Measurements from ENCODE around the gene FADS3. TPM values are rescaled to one million over a fixed set of nuclear protein-coding genes. Genes with fewer than 3 reads are reported as not detected.

The FADS3 gene
- total RNA-seq, 1 experiment from 2014 or later: 50.0 TPM

- TF ChIP-seq ZNF671 (CRISPR knock-in tag; IDR thresholded peaks at IDR 0.05): no peak
- TF ChIP-seq JUN (CRISPR knock-in tag; IDR thresholded peaks at IDR 0.05): no peak
- TF ChIP-seq ZNF512 (CRISPR knock-in tag; IDR thresholded peaks at IDR 0.05; ENCODE audit: borderline replicate concordance): no peak
- no peak for TF ChIP-seq FOXP1 (CRISPR knock-in tag; IDR thresholded peaks at IDR 0.05; ENCODE audit: borderline replicate concordance)
These were observed 29.7 kb downstream of the FADS3 start (continued) for GRCh38 chr11:61861634-61862033.

GRCh38 chr11:61860054-61860903, 31.1 kb downstream of the FADS3 start:
- Mint-ChIP-seq H3K9me3 (no peaks in the 10 kb centered on the region), H3K27me3 (ENCODE audit: low read depth) (no peaks in the 10 kb centered on the region), H3K4me3 (no peak overlapping the region), H3K36me3 (peaks cover 62% of the 10 kb centered on the region), H3K27ac (no peak overlapping the region), H3K4me1 (no peaks in the 10 kb centered on the region)
- no peak for DNase-seq (ENCODE audit: low spot score)
- CTCF ChIA-PET: no interaction called here
- no peak for TF ChIP-seq TEAD4 (CRISPR knock-in tag; IDR thresholded peaks at IDR 0.05)
- TF ChIP-seq CBFB (CRISPR knock-in tag; IDR thresholded peaks at IDR 0.05; ENCODE audit: low read depth): no peak
- TF ChIP-seq AR (CRISPR knock-in tag; IDR thresholded peaks at IDR 0.05): no peak
- no peak for TF ChIP-seq ZNF425 (CRISPR knock-in tag; conservative IDR thresholded peaks at IDR 0.05)
- TF ChIP-seq ZNF317 (CRISPR knock-in tag; IDR thresholded peaks at IDR 0.05; ENCODE audit: borderline replicate concordance, low read depth): no peak
- no peak for TF ChIP-seq ATF2 (CRISPR knock-in tag; IDR thresholded peaks at IDR 0.05; ENCODE audit: borderline replicate concordance, low read depth)
- no peak for TF ChIP-seq GTF2I (CRISPR knock-in tag; conservative IDR thresholded peaks at IDR 0.05)
- no peak for ATAC-seq
- POLR2A ChIA-PET: no interaction called here

GRCh38 chr11:61855939-61856680, 35.2 kb downstream of the FADS3 start:
- no peaks in the 10 kb centered on the region for H3K9me3 Mint-ChIP-seq
- no peak for DNase-seq (ENCODE audit: low spot score)
- H3K27ac Mint-ChIP-seq: peak overlapping the region; percentile 63
- no peaks in the 10 kb centered on the region for H3K4me1 Mint-ChIP-seq
- ChIA-PET POLR2A (no interaction called here), CTCF (no interaction called here)
- peaks cover 65% of the 10 kb centered on the region for H3K36me3 Mint-ChIP-seq
- no peaks in the 10 kb centered on the region for H3K27me3 Mint-ChIP-seq (ENCODE audit: low read depth)
- no peak for ATAC-seq
- no peak overlapping the region for H3K4me3 Mint-ChIP-seq
- TF ChIP-seq NFE2L1 (CRISPR knock-in tag; IDR thresholded peaks at IDR 0.05) (no peak), MLX (CRISPR knock-in tag; IDR thresholded peaks at IDR 0.05) (no peak), NFYB (CRISPR knock-in tag; conservative IDR thresholded peaks at IDR 0.05; ENCODE audit: low read depth) (no peak), MXD4 (CRISPR knock-in tag; IDR thresholded peaks at IDR 0.05; ENCODE audit: borderline replicate concordance) (no peak), AR (CRISPR knock-in tag; IDR thresholded peaks at IDR 0.05) (no peak), ZNF121 (CRISPR knock-in tag; IDR thresholded peaks at IDR 0.05) (no peak), ZNF425 (CRISPR knock-in tag; conservative IDR thresholded peaks at IDR 0.05) (no peak)
